Hematopoietic multipotent progenitor cell treated with erythropoietin and hydrocortisone succinate and interleukin-3 and kit ligand, for 4 days (in vitro differentiated cells): Measurements from ENCODE around the gene NCKAP5.

ENCODE experiments used
- DNase-seq: peaks from one replicate; pipeline ENCODE4 v3.0.0-alpha.2; 2015

The NCKAP5 gene

DNA sequence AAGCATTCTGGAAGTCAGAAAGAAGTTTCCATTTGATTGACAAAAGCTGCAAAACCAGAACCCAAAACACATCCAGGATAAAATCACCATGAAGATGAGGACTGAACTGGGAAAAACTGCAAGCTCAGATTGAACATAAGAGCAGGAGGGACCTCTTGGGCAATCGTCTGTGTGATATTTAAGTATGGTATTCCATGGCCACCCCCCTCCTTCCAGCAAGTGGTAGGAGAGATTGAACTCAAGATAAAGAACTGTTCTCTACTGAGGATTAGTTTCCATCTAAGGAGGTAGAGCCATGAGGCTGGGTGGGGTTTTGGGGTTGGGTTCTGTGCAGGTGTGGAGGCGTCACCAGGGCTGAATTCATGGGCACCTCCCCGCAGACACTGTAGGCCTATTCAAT, 251.1 kb downstream of the NCKAP5 start:
- DNase-seq: no peak

DNA sequence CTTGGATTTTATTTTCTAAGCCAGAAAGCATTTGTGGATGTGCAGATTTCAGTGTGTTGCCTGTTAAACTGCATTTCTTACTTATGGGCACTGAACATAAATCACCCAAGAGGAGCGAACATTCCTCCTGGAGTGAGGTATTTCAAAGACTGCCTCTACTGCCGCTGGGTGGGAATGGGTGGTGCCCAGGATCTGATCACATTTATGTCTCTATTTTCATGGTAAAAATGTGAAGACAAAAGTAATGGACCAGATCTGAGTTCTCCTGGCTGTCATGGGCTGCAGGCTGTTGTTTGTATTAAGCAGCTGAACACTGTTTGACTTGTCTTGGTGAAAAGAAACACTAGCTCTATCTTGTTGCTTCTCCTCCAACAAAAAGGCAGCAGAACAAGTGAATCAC, 251.7 kb downstream of the NCKAP5 start:
- no peak for DNase-seq

DNA sequence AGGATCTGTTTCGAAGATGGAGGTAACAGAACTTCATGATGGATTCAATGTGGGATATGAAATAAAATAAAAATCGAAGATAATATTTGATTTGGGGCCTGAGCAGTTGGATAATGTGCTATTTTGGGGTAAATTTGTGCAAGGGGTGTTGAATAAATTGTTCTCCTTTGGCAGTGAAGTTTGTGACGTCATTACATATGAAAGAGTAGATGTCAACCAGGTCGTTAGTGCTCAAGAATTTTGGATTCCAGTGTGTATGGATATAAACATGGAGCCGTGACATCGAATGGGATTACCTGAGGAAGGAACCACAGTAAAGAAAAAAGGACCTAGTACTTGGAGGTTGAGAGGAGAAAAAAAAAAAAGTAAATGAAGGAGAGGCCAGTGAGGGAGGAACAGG, 253.0 kb downstream of the NCKAP5 start:
- no peak for DNase-seq

DNA sequence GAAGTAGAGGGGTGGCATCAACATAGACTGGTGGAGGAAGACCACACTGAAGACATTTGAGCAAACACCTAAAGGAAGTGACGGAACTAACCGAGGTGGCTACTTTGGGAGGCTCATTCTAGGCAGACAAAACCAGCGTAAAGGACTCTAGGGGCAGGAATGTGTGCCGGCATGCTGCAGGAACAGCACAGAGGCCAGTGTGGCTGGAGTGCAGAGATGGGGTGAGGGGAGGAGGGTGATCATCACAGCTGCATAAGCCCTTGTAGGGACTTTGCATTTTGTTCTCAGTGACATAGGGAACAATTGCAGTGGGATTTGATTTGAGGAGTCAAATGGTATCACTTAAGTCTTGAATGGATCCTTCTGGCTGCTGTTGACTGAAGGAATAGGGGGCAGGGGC, 253.5 kb downstream of the NCKAP5 start:
- DNase-seq: no peak

DNA sequence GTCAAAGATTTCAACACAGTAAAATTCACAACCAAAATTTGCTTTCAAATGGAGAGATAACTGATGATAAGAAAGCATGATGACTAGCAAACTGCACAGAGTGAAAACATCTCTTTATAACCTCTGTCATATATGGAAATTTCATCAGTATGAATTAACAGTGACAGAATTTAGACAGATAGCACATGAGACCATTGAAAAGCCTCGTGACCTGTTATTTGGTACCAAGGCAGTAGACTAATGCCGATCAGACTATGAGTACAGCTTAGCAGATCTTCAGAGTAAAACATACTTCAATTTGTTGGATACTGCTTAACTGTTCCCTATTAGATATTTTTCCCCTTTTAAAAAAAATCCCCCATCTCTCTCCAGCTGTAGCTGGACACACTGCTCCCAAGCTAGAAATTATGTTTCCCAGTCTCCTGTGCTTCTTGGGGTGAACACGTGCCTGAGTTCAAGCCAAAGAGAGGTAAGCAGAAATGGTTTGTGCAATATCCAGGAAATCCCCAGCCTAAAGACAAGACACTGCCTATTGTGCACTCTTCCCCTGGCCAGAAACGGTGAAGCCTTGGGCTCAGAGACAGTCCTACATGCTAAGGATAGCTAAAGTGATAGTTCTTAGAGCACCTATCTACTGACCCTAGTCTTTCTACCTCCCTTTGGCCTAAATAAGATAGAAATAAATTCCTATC, 256.1 kb downstream of the NCKAP5 start:
- DNase-seq: no peak

DNA sequence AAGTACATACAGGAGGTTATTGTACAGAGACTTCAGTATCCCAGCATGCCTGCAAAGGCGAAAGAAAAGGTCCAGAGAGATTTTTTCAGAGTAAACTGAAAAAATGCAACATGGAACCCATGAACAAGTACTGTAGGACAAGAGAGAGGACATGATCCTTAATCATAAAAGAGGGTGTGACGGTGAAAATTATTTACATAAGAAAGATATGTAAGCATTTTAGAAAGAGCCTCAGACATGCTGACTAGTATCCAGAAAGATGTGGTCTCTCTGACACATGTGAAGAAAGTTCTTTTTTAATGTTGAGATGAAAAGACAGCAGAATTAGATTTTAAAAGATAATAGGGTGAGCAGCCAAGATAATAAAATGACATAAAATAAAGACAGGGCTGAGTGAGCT, 262.0 kb downstream of the NCKAP5 start:
- no peak for DNase-seq

DNA sequence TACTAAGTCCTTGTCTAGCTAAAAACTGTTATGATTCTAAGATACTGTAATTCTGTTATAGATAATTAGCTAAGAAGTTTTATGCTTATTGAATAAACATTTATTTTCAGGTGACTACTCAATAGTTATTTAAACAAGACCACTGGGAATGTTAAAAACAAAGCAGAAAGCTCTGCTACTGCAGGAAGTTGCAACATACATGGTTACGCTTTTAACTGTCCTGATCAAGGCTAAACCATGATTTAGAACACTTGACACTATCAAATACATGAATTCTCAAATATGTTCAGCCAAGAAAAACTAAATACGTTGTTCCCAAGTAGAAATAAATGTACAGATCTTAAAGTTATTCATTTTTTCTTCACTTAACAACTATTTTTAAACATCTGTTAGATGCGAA, 263.9 kb downstream of the NCKAP5 start:
- no peak for DNase-seq

DNA sequence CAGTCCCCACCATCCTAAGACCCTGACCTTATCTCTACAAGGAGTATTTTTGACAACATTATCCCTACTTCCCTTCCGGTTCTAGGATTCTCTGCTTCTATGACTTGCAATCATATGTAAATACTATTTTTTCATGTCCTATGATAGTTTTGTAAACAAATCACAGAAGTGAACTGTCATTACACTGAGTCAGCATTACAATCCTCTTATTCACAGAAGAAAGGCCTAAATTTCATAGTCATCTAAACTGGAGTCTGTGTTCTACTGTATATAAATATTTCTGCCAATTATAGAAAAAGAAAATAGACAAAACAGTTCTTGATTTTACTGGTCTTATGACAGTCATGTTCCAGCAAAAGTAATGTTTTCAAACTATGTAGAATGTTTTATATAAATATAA, 265.1 kb downstream of the NCKAP5 start:
- no peak for DNase-seq

DNA sequence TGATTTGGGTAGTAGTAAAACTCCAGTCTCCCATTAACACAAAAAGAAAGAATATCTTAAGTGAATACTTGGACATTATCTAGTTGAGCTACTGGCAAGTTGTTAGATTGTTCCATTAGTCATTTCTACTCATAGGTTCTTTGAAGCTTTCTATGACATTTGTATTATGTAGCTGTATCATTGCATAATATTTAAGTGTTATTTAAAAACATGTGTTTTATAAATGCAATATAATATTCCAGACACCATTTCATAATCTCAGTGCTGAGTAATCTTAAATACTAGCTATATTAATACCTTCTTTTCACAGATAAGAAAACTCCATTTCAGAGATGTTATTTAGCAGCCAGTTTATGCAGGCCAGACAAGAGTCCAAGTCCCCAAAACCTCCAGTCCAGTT, 271.9 kb downstream of the NCKAP5 start:
- no peak for DNase-seq

DNA sequence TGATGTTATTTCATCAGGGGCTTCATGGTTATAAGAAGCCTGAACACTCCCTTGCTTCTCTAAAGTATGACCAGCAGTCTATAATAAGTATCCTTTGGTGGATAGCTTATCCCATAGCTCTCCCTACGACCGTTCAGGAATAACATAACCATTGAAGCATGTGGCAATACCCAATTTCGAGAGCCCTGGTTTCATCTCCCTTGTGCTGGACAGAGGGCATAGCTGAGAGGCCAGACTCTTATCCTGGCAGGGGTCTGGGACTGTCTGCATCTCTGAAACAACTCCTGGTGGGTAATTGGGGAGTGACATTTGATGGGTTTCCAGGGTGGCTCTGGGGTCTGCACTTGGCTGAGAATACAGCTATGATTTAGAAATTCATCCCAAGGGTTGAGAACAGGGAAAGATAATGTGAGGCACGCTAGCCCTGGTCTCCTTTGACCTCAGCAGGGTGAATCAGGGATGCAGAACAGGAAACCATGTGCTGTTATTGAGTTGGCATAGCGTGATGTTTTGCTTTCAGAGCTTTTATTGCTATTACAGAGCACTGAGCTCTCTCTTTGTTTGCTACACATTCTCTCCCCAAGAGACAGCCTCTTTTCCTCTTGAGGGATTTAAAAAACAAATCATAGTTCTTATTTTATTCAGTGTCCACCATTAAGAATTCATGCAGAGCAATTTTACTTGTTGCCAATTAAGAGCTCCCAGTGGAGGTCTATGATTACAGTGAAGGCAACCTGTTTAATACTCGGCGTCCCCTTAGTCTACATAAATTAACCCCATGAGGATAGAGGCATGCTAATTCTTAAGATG, 274.5 kb downstream of the NCKAP5 start:
- no peak for DNase-seq

DNA sequence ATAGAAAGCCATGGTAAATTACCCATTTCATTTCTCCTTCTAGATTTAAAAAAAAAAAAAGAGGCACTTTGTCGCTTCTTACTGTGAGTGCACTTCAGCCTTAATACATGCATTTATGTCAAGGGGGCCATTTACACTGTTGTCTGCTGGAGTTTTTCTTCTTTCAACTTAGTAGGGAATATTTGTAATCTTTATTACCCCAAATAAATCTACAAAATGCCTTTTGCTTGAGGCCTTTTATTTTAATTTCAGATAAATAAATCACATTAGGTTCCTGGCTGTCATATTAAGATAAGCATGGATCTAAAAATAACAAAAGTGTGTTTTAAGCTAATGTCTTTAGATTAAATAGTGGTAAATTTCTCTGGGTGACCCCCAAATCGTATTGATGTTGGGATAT, 276.0 kb downstream of the NCKAP5 start:
- no peak for DNase-seq

DNA sequence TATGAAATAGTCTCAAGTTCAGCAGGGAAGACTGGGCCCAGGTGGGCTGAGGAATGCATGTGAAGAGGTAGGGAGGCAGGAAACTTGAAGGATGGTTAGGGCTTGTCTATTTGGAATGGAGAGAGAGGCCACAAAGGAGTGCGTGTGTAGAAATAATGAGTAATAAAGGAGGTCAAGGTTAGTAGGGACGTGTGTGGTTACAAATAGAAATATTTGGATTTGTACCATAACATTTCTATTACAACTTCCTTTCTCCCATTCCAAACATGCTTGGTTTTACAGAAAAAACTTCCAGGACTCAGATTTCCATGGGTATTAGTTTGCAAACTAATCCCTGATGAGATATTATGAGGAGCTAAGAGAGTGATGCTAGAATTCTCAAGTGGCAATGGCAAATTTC, 280.6 kb downstream of the NCKAP5 start:
- no peak for DNase-seq

DNA sequence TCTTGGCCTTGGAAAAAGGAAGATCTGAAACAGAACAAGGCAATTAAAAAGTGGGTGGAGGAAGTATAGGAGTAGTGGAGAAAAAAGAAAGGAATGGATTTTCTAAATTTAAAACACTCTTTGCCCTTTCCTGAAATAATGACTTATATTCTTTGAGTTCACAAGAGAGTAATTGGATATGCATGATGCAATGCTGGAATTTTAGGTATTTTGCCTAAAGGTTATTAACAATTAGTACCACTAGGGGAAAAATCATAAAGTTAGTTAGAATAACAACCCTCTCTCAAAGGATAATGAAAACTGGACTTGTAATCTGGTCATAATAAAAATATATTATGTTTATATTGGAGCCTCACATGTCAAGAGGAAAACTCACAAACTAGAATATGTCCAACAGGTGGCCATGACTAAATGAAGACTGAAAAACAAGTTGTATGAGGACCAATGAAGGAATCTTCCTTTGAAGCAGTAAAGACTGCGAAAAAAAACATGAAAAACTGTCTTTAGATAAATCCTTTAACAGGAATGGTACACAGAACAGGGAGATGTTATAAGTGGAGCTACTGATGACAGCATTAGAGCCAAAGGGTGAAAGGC, 281.8 kb downstream of the NCKAP5 start:
- DNase-seq: no peak

DNA sequence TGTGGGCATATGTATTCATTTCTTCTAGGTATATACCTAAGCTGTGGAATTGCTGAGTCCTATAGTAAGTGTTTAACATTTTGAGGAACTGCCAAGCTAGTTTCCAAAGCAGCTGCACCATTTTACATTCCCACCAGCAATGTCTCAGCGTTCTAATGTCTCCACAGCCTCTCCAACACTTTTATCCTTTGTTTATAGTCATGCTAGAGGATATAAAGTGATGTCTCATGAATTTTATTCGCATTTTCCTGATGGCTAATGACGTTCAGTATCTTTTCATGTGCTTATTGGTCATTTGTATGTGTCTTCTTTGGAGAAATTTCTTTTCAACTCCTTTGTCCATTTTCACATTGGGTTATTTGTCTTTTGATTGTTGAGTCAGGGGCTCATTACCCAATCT, 295.2 kb downstream of the NCKAP5 start:
- no peak for DNase-seq

DNA sequence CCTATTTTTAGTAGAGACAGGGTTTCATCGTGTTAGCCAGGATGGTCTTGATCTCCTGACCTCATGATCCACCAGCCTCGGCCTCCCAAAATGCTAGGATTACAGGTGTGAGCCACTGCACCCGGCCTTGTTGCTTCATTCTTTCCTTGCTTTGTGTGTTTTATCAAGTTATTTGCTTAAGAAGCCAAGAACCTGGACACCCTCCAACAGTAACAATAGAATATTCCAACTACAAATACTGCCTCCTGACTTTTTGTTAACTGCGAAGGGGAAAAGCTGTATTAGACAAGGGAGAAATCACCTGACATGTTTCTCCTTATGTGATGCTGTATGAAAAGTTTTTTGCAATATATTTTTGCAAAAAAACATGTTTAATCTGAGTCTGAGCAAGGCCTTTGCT, 297.2 kb downstream of the NCKAP5 start:
- no peak for DNase-seq

DNA sequence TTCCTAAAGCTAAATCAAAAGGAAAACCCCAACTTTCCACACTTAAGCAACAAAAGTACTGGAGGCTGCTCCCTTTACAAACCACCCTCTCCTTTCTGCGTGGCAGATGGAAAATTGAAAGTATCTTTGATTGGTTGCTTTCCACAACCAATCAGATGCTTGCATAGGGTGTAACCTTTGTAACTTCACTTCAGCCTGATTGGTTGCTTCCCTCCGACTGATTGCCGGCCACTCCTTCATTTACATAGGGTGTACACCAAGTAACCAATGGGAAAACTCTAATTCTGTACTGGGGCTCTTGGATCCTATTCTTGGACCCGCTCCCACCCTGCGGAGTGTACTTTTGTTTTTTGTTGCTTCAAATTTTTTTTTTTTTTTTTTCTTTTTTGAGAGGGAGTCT, 297.7 kb downstream of the NCKAP5 start:
- no peak for DNase-seq

DNA sequence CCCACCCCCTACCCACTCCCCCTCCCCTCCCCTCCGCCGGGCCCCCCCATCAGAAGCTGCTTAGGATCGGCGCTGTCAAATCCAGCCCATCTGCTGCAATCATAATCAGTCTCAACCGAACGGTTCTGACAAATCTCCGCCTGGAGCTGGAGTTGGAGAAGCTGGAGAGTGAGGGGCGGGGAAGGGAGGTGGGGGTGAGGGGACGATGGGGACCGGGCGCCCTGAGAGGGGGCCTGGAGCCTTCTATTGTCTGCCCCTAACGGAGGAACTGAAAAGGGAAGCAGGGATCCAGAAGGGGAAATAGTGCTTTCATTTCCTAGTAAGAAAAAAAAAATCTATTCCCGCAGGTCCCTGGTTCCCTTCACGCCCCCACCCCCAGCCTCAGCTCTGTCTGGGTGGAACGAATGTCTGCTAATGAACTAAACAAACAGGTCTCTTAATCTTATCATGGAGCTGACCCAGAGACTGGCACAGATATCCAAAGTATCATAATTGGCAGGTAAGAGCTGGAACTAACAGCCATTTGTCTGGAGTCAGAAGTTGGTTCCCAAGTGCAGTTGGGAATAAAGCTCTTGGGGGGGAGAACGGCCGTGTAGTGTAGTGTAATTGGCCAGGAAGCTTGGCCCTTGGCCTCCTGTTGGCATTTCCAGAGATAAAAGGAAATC, 301.2 kb downstream of the NCKAP5 start:
- DNase-seq: no peak

DNA sequence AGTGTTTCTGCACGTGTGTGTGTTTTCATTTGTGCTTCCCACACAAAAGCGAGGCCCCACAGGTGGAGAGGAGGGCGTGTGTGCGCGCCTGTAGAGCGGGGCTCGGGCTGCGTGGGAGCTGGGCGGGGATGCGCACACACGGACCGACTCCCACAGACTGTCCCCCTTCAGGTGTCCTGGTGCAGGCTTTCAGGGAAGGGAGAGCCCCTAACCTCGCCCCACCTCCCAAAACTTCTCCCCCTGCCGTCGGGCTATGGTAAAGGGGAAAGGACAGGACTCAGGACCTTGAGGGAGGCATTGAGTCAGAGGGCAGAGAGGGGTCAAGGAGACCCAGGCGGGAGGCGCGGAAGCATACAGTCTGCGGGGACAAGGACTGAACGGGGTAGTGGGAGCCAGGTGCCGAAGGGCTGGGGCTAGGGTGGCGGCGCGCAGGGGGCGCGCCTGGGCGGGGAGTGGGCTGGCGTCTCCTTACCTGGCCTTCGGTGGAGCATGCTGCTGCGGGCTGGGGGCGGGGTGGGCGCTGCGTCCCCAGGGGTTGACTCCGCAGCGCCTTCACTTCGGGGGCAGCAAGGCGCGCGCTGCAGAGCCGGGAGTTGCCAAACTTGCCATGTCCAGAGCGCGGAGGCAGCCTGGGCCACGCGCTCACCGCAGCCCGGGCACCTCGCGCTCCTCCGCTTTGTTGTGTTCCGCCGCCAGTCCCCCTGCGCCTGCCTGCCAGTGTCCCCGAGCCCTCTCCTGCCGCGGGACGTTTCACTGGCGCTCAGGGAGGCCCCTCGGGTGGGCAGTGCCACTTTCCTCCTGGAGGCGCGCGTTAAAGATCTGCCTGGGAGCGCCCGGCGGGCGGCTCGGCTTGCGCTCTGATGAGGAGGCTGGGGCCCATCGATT, 302.0 kb downstream of the NCKAP5 start:
- DNase-seq: peak; percentile 1

DNA sequence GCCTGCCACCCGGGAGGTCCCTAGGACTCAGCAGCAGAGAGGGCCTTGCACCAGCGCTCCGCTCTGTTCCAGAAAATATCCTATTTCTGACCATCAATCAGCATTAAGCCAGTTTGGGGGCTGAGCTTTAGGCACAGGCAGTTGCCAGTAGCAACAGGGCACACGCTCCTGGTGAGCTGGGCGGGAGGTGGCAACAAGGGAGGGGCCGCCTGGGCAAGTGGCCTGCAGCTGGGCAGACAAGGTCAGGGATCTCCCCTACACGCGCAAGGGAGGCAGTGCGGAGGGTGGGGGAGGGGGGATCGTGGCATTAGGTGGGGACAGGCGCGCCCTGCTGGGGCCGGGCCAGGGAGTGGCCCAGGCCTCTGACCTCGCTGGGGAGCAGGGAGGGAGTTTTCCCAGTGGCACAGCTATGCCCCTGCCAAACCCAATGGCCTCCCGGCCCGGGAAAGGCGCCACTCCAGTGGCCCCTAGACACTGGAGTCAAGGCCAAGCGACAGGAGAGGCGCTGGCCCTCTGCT, 302.8 kb downstream of the NCKAP5 start:
- DNase-seq: no peak

DNA sequence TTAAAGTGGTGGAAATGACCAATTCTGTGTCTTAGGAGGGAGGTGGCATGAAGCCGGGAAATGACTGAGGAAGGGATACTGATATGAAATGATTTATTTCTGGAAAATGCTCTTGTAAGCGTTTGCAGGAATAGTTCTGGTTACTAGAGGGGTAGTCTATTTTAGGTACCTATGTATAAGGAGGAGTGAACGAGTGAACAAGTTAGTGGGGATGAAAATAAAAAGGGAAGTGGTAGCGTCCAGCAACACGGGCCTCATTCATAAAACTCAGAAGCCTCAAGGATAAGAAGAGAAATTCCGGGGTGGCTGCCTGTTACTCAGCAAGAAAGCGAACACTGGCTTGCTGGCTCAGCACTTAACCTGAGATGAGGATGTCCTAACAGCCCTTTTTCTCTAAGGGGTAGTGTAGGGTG, 303.3 kb downstream of the NCKAP5 start:
- no peak for DNase-seq

DNA sequence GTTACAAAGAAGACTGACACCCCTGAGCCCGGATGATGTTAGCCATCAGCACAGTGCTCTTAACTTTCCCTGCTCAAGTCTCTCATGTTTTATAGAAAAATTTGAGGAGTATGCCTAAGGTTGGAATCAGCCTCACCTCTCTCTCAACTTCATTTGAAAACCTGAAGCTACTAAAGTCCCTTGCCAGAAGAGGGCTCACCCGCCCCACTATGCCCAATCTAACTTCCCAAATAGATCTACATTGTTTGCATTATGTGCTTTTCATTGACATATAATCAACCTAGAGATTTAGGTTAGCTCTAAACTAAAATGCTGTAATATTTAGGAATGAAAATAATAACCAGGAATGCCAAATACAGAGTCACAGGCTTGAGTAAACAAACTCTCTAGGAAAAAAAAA, 305.4 kb downstream of the NCKAP5 start:
- no peak for DNase-seq

DNA sequence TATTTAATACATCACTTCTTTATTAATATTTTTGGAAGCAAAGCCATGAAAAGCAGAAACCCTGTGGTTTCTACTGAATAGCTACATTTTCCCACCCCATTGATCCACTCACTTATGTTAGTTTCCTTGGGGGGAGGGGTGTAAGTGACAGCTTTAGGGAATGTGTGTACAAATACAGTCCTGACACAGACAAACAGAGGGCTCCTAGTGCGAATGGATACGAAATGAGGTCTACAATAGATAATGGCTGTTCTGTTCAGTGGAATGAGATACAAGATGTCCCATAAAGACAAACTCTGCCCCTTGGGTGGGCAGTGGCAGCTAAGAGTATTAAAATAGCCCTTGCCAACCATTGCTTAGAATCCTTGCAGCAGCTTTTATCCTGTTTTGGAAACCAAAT, 312.9 kb downstream of the NCKAP5 start:
- no peak for DNase-seq

DNA sequence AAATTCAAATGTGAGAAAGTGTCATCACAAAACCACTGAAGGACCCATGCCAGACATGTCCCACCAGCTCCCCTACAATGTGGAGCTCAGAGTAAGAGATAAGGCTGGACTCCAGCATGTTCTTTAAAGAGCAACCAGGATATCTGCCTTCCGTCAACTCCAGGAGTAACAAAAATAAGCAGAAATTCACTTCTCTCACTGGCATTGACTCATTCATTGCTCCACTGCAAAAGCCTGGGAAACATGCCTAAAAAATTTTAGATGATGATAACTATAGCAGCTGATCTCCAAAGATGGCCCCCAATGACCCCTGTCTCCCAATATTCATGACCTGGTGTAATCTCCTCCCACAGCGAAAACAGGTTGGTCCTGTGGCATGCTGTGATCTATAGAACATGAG, 314.5 kb downstream of the NCKAP5 start:
- DNase-seq: no peak
